ENCODE results near the gene VIM.

VIM gene

GRCh38 chr10:17209302-17209701, 18.7 kb upstream of the VIM start:
- no peak for DNase-seq (ENCODE audit: extremely low read depth in 1 of 2, low read depth in 1 of 2)

- no peak for DNase-seq (ENCODE audit: extremely low read depth in 1 of 2, low read depth in 1 of 2)
Observed at GRCh38 chr10:17209881-17210280, 18.2 kb upstream of the VIM start.

- DNase-seq (ENCODE audit: extremely low read depth in 1 of 2, low read depth in 1 of 2) = no peak
Observed at GRCh38 chr10:17210361-17210760, 17.7 kb upstream of the VIM start.

- DNase-seq (ENCODE audit: extremely low read depth in 1 of 2, low read depth in 1 of 2) = no peak
Observed at GRCh38 chr10:17212802-17213221, 15.2 kb upstream of the VIM start.

- no peak for DNase-seq (ENCODE audit: extremely low read depth in 1 of 2, low read depth in 1 of 2)
Observed at GRCh38 chr10:17213646-17214349, 14.2 kb upstream of the VIM start.

- DNase-seq (ENCODE audit: extremely low read depth in 1 of 2, low read depth in 1 of 2) = no peak
Observed at GRCh38 chr10:17214526-17214925, 13.5 kb upstream of the VIM start.

GRCh38 chr10:17214971-17215781, 12.9 kb upstream of the VIM start:
- DNase-seq (ENCODE audit: extremely low read depth in 1 of 2, low read depth in 1 of 2) = no peak

- DNase-seq (ENCODE audit: extremely low read depth in 1 of 2, low read depth in 1 of 2) = no peak
Observed at GRCh38 chr10:17215782-17216122, 12.3 kb upstream of the VIM start.

- DNase-seq (ENCODE audit: extremely low read depth in 1 of 2, low read depth in 1 of 2) = no peak
Observed at GRCh38 chr10:17216217-17216900, 11.7 kb upstream of the VIM start.

GRCh38 chr10:17216901-17217395, 11.1 kb upstream of the VIM start:
- DNase-seq (ENCODE audit: extremely low read depth in 1 of 2, low read depth in 1 of 2) = no peak

- no peak for DNase-seq (ENCODE audit: extremely low read depth in 1 of 2, low read depth in 1 of 2)
Observed at GRCh38 chr10:17217631-17218232, 10.3 kb upstream of the VIM start.

- DNase-seq (ENCODE audit: extremely low read depth in 1 of 2, low read depth in 1 of 2) = no peak
Observed at GRCh38 chr10:17219024-17219423, 9.0 kb upstream of the VIM start.

GRCh38 chr10:17220652-17221100, 7.4 kb upstream of the VIM start:
- DNase-seq (ENCODE audit: extremely low read depth in 1 of 2, low read depth in 1 of 2) = no peak

- no peak for DNase-seq (ENCODE audit: extremely low read depth in 1 of 2, low read depth in 1 of 2)
Observed at GRCh38 chr10:17222329-17222728, 5.7 kb upstream of the VIM start.

- no peak for DNase-seq (ENCODE audit: extremely low read depth in 1 of 2, low read depth in 1 of 2)
Observed at GRCh38 chr10:17225808-17226207, 2.2 kb upstream of the VIM start.

GRCh38 chr10:17226891-17227303, 1.1 kb upstream of the VIM start:
- DNase-seq (ENCODE audit: extremely low read depth in 1 of 2, low read depth in 1 of 2) = no peak

- DNase-seq (ENCODE audit: extremely low read depth in 1 of 2, low read depth in 1 of 2) = no peak
Observed at GRCh38 chr10:17227367-17228090, 512 bp upstream of the VIM start.

GRCh38 chr10:17229016-17229716, 1.1 kb downstream of the VIM start:
- peak; percentile 74 to 86 for DNase-seq (ENCODE audit: extremely low read depth in 1 of 2, low read depth in 1 of 2)

- no peak for DNase-seq (ENCODE audit: extremely low read depth in 1 of 2, low read depth in 1 of 2)
Observed at GRCh38 chr10:17229717-17229966, 1.6 kb downstream of the VIM start.
